ENCODE measurements around the gene KPNA6.
A peak's percentile ranks its signal among the peaks of the same experiment; 100 is the strongest.

KPNA6 gene

GRCh38 chr1:32215629-32216480 is 108.0 kb downstream of the KPNA6 start:
- TF ChIP-seq POLR2AphosphoS5 (IDR thresholded peaks at IDR 0.05; ENCODE audit: borderline replicate concordance, low read depth, low read length) (no peak), EZH2 (IDR thresholded peaks at IDR 0.05) (no peak), FOXP2 (optimal IDR thresholded peaks at IDR 0.05; ENCODE audit: control extremely low read depth, extremely low read length, insufficient read depth) (no peak)
- Histone ChIP-seq H3K27ac (no peak overlapping the region), H3K9me3 (ENCODE audit: low read depth, low read length) (no peaks in the 10 kb centered on the region), H3K9ac (ENCODE audit: insufficient read length) (no peak overlapping the region), H3K36me3 (ENCODE audit: insufficient read depth, low read length) (no peaks in the 10 kb centered on the region), H3K4me3 (no peak overlapping the region)
- DNase-seq (ENCODE audit: low read depth, low spot score) = no peak

GRCh38 chr1:32216566-32216965 is 108.7 kb downstream of the KPNA6 start:
- Histone ChIP-seq H3K9me3 (ENCODE audit: low read depth, low read length) (no peaks in the 10 kb centered on the region), H3K9ac (ENCODE audit: insufficient read length) (no peak overlapping the region), H3K27ac (no peak overlapping the region), H3K36me3 (ENCODE audit: insufficient read depth, low read length) (no peaks in the 10 kb centered on the region), H3K4me3 (no peak overlapping the region)
- no peak for TF ChIP-seq EZH2 (IDR thresholded peaks at IDR 0.05)
- TF ChIP-seq POLR2AphosphoS5 (IDR thresholded peaks at IDR 0.05; ENCODE audit: borderline replicate concordance, low read depth, low read length) = no peak
- TF ChIP-seq FOXP2 (optimal IDR thresholded peaks at IDR 0.05; ENCODE audit: control extremely low read depth, extremely low read length, insufficient read depth) = no peak
- DNase-seq (ENCODE audit: low read depth, low spot score) = no peak

DNA sequence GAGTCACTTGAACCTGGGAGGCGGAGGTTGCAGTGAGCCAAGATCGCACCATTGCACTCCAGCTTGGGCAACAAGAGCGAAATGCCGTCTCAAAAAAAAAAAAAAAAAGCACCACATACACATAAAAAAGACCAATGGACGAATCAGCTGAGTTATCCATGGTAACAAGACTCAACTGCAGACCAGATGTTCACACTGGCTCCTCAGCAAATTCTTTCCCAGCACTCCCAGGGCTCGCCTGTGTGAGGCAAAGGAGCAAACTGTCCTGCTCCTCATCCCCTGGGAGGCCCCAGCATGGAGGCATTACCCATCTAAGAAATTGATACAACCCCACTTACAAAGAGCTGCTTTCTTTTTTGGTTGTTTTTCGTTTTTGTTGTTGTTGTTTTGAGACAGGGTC is 111.2 kb downstream of the KPNA6 start:
- no peaks in the 10 kb centered on the region for H3K9me3 ChIP-seq (ENCODE audit: low read depth, low read length)
- DNase-seq (ENCODE audit: low read depth, low spot score) = no peak
- H3K27ac ChIP-seq = no peak overlapping the region
- no peak overlapping the region for H3K9ac ChIP-seq (ENCODE audit: insufficient read length)
- H3K4me3 ChIP-seq = no peak overlapping the region
- H3K36me3 ChIP-seq (ENCODE audit: insufficient read depth, low read length) = peaks cover 6% of the 10 kb centered on the region
- no peak for TF ChIP-seq POLR2AphosphoS5 (IDR thresholded peaks at IDR 0.05; ENCODE audit: borderline replicate concordance, low read depth, low read length)

DNA sequence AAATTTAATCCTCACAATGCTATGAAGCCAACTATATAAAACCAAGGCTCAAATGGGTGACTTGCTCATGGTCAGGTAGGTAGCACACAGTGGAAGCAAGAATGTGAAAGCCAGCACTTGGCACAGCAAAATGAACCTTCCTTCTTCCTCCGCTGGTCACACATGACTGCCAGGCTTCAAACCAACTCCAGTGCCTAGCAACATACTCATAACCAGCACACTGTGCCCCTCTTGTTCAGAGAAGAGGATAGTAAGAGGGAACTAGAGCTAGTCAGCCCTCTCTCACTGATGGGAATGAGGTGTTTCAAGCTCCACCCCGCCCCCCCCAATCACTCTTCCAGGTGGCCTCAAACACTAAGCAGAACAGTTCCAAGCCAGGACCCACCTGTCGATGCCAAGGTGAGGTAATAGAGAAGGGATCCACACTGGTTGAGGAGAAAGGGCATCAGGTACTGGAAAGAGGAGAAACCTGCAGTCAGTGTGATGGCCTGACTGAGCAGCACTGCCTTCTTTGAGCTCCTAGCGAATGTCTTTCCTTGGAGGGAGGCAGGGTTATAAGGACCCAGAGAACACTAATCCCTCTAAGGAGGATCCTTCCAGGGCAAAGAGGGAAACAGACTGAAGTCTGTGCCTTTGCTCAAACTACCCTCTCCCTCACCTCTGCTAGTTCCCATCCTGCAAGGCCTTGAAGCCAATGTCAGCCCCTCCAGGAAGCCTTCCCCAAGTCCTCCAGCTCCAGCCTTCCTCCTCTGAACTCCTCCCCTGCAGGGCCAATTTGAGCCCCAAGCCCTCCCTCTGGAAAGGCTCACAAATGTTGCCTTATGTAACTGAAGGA is 113.1 kb downstream of the KPNA6 start:
- Histone ChIP-seq H3K4me3 (peak overlapping the region; percentile 99), H3K36me3 (ENCODE audit: insufficient read depth, low read length) (peaks cover 21% of the 10 kb centered on the region), H3K9me3 (ENCODE audit: low read depth, low read length) (no peaks in the 10 kb centered on the region), H3K9ac (ENCODE audit: insufficient read length) (peak overlapping the region; percentile 98), H3K27ac (0 out of 2 replicates have a peak overlapping the region, but pooled peaks have one; percentile 36)
- TF ChIP-seq EZH2 (IDR thresholded peaks at IDR 0.05) (no peak), FOXP2 (optimal IDR thresholded peaks at IDR 0.05; ENCODE audit: control extremely low read depth, extremely low read length, insufficient read depth) (no peak), POLR2AphosphoS5 (IDR thresholded peaks at IDR 0.05; ENCODE audit: borderline replicate concordance, low read depth, low read length) (no peak)
- no peak for DNase-seq (ENCODE audit: low read depth, low spot score)

GRCh38 chr1:32221581-32221979 is 113.7 kb downstream of the KPNA6 start:
- Histone ChIP-seq H3K36me3 (ENCODE audit: insufficient read depth, low read length) (peaks cover 25% of the 10 kb centered on the region), H3K9me3 (ENCODE audit: low read depth, low read length) (no peaks in the 10 kb centered on the region), H3K4me3 (peak overlapping the region; percentile 99), H3K27ac (0 out of 2 replicates have a peak overlapping the region, but pooled peaks have one; percentile 36), H3K9ac (ENCODE audit: insufficient read length) (peak overlapping the region; percentile 98)
- no peak for DNase-seq (ENCODE audit: low read depth, low spot score)
- TF ChIP-seq FOXP2 (optimal IDR thresholded peaks at IDR 0.05; ENCODE audit: control extremely low read depth, extremely low read length, insufficient read depth) = no peak
- TF ChIP-seq EZH2 (IDR thresholded peaks at IDR 0.05) = no peak
- TF ChIP-seq POLR2AphosphoS5 (IDR thresholded peaks at IDR 0.05; ENCODE audit: borderline replicate concordance, low read depth, low read length) = no peak

GRCh38 chr1:32221980-32222755 is 114.3 kb downstream of the KPNA6 start, which contains the start of the genes EIF3I and TMEM234:
TSS of gene EIF3I (plus strand) at chr1:32222407. CDS start at chr1:32222442, 35 bp downstream.
TSS of gene TMEM234 (minus strand) at chr1:32222353. CDS start at chr1:32222322, 31 bp downstream.
- no peaks in the 10 kb centered on the region for H3K9me3 ChIP-seq (ENCODE audit: low read depth, low read length)
- peaks cover 25% of the 10 kb centered on the region for H3K36me3 ChIP-seq (ENCODE audit: insufficient read depth, low read length)
- peak; percentile 98 for TF ChIP-seq POLR2AphosphoS5 (IDR thresholded peaks at IDR 0.05; ENCODE audit: borderline replicate concordance, low read depth, low read length)
- no peak for TF ChIP-seq EZH2 (IDR thresholded peaks at IDR 0.05)
- H3K4me3 ChIP-seq = peak within 1 kb of the TSS; percentile 99
- peak; percentile 44 for DNase-seq (ENCODE audit: low read depth, low spot score)
- H3K27ac ChIP-seq = peak within 1 kb of the TSS; percentile 76
- peak within 1 kb of the TSS; percentile 98 for H3K9ac ChIP-seq (ENCODE audit: insufficient read length)

DNA sequence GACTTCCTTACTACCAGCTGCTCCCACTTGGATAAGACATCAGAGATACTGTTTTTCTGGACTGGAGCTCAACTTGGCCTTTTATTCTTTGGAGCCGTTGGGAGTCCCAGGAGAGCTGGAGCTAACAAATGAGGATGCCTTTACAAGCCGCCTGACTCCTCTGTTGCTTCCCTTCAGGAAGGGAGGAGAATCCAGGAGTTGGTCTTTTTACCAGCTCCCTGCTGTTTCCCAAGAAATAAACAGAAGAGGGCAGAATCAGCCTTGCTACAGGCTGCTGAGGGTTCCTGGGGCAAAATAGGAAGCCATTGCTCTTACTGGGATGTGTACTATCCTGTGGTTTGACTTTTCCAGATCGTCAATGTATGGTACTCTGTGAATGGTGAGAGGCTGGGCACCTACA is 115.8 kb downstream of the KPNA6 start:
- no peak for DNase-seq (ENCODE audit: low read depth, low spot score)
- H3K9me3 ChIP-seq (ENCODE audit: low read depth, low read length) = no peaks in the 10 kb centered on the region
- peaks cover 40% of the 10 kb centered on the region for H3K36me3 ChIP-seq (ENCODE audit: insufficient read depth, low read length)
- H3K4me3 ChIP-seq = peak overlapping the region; percentile 16; the same call in 1 of the 2 replicates
- no peak overlapping the region for H3K27ac ChIP-seq
- H3K9ac ChIP-seq (ENCODE audit: insufficient read length) = peak overlapping the region; percentile 33
- TF ChIP-seq POLR2AphosphoS5 (IDR thresholded peaks at IDR 0.05; ENCODE audit: borderline replicate concordance, low read depth, low read length) = no peak

- Histone ChIP-seq H3K4me3 (no peak overlapping the region), H3K9ac (ENCODE audit: insufficient read length) (no peak overlapping the region), H3K27ac (no peak overlapping the region), H3K9me3 (ENCODE audit: low read depth, low read length) (no peaks in the 10 kb centered on the region), H3K36me3 (ENCODE audit: insufficient read depth, low read length) (peaks cover 45% of the 10 kb centered on the region)
- TF ChIP-seq EZH2 (IDR thresholded peaks at IDR 0.05) (no peak), POLR2AphosphoS5 (IDR thresholded peaks at IDR 0.05; ENCODE audit: borderline replicate concordance, low read depth, low read length) (no peak), FOXP2 (optimal IDR thresholded peaks at IDR 0.05; ENCODE audit: control extremely low read depth, extremely low read length, insufficient read depth) (no peak)
- no peak for DNase-seq (ENCODE audit: low read depth, low spot score)
Measured at GRCh38 chr1:32224285-32224684, 116.4 kb downstream of the KPNA6 start.

Data from SK-N-MC (cell line).